Vagina (tissue), 2 donors: ENCODE measurements around the gene RRP1B. TPM values are rescaled to one million over a fixed set of nuclear protein-coding genes. Genes with fewer than 3 reads are reported as not detected.

ENCODE experiments used
- DNase-seq, 2 donors: peaks; one replicate each; pipeline ENCODE4 v3.0.0-alpha.2; 2017; ENCODE audit errors: extremely low spot score in 2 of 2
- H3K27ac ChIP-seq: fragments of 200-600 bp; sonication (generic); one replicate; pipeline ENCODE4 v1.5.1; 2019
- H3K27me3 ChIP-seq: fragments of 200-600 bp; sonication (generic); one replicate; pipeline ENCODE4 v1.5.1; 2019
- H3K36me3 ChIP-seq, 2 donors: fragments of 200-600 bp; sonication (generic); one replicate each; pipeline ENCODE4 v1.5.1; 2017 to 2019
- H3K4me1 ChIP-seq: fragments of 200-600 bp; sonication (generic); one replicate; pipeline ENCODE4 v1.5.1; 2019
- H3K4me3 ChIP-seq, 2 donors: fragments of 200-600 bp; sonication (generic); 1 replicate in 1 of 2; 2 replicates in 1 of 2; pipeline ENCODE4 v1.5.1; 2016 to 2019
- H3K9me3 ChIP-seq: fragments of 200-600 bp; sonication (generic); one replicate; pipeline ENCODE4 v1.5.1; 2019
- CTCF ChIP-seq, 3 experiments: fragments of 450-650 bp in 2 of 3; fragments of 200-600 bp in 1 of 3; sonication (generic) in 1 of 3; IDR thresholded peaks; one replicate each; pipeline ENCODE4 v1.5.1; 2017 to 2019; ENCODE audit warnings: antibody characterized with exemption in 3 of 3, mild to moderate bottlenecking in 2 of 3, moderate library complexity in 2 of 3
- POLR2A ChIP-seq, 2 donors: fragments of 450-650 bp; IDR thresholded peaks; one replicate each; pipeline ENCODE4 v1.6.1; 2017; ENCODE audit warnings: antibody characterized with exemption in 2 of 2, mild to moderate bottlenecking in 2 of 2, moderate library complexity in 2 of 2
- POLR2AphosphoS5 ChIP-seq, 2 donors: sonication (generic); formaldehyde crosslinking; IDR thresholded peaks; one replicate each; pipeline ENCODE4 v1.9.0; 2017; ENCODE audit warnings: antibody characterized with exemption in 2 of 2, mild to moderate bottlenecking in 2 of 2, low read depth in 1 of 2; ENCODE audit not compliant: insufficient read depth in 1 of 2
- intact Hi-C: fragments of 100-400 bp; cut with DNase I; formaldehyde crosslinking; loops from one replicate; pipeline ENCODE4 v1.15.1; 2023
- total RNA-seq: library from RNA; depleted of rRNA; stranded (reverse); fragments of >200 nt; gene quantifications from one replicate; pipeline ENCODE4 v1.2.3, GENCODE V29; 2016

The RRP1B gene
- total RNA-seq, 1 donor from 2014 or later: 18.9 TPM

GRCh38 chr21:43618940-43619339, 40.4 kb upstream of the RRP1B start:
- H3K27ac ChIP-seq: no peak overlapping the region
- intact Hi-C loops: no loop called here
- no peaks in the 10 kb centered on the region for H3K4me1 ChIP-seq
- DNase-seq: no peak
- no peak overlapping the region for H3K4me3 ChIP-seq
- no peaks in the 10 kb centered on the region for H3K9me3 ChIP-seq
- no peaks in the 10 kb centered on the region for H3K27me3 ChIP-seq
- TF ChIP-seq POLR2A (IDR thresholded peaks at IDR 0.05) (no peak), POLR2AphosphoS5 (IDR thresholded peaks at IDR 0.05; ENCODE audit: insufficient read depth in 1 of 2, low read depth in 1 of 2) (no peak), CTCF (IDR thresholded peaks at IDR 0.05) (no peak)
- H3K36me3 ChIP-seq: no peaks in the 10 kb centered on the region

DNA sequence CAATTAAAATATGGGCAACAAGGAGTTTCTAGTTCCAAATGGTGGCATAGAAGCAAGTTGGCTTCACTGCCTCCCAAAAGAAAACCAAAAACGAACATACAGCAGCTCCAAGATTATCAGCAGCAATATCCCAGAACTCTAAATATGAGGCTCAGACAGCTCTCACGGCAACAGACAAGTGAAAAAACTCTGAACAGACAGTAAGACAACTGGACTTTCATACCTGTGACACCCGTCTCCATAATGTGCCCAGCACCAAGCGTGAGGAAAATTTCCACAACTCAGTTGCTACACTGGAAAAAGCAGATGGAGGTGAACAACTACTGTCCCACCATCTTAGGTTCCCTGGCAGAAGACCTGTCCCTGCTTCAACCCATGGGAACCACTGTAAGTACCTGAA, 40.0 kb upstream of the RRP1B start:
- Histone ChIP-seq H3K4me3 (no peak overlapping the region), H3K27me3 (no peaks in the 10 kb centered on the region), H3K27ac (no peak overlapping the region), H3K9me3 (no peaks in the 10 kb centered on the region), H3K36me3 (no peaks in the 10 kb centered on the region), H3K4me1 (no peaks in the 10 kb centered on the region)
- no peak for TF ChIP-seq POLR2A (IDR thresholded peaks at IDR 0.05)
- no peak for TF ChIP-seq CTCF (IDR thresholded peaks at IDR 0.05)
- TF ChIP-seq POLR2AphosphoS5 (IDR thresholded peaks at IDR 0.05; ENCODE audit: insufficient read depth in 1 of 2, low read depth in 1 of 2): no peak
- no peak for DNase-seq
- intact Hi-C loops: no loop called here

DNA sequence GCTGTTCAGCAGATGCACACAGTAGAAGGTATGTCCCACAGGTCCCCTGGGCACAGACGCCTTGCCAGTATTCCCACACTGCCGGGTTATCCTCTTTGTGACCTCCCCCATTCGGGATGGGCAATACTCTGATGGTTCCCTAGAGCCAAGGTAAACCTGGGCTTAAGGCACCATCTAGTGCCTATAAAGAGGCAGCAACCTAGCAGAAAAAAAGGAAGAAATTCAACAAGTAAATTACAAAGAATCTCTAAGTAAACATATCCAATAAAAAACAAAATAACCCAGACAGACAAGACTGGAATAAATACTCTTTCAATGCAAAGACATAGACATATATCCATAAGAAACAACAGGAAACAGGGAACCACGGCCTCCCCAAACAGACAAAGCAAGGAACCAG, 39.5 kb upstream of the RRP1B start:
- Histone ChIP-seq H3K4me3 (no peak overlapping the region), H3K27ac (no peak overlapping the region), H3K27me3 (no peaks in the 10 kb centered on the region), H3K36me3 (no peaks in the 10 kb centered on the region), H3K4me1 (no peaks in the 10 kb centered on the region), H3K9me3 (no peaks in the 10 kb centered on the region)
- DNase-seq: no peak
- intact Hi-C loops: no loop called here
- TF ChIP-seq POLR2AphosphoS5 (IDR thresholded peaks at IDR 0.05; ENCODE audit: insufficient read depth in 1 of 2, low read depth in 1 of 2) (no peak), POLR2A (IDR thresholded peaks at IDR 0.05) (no peak), CTCF (IDR thresholded peaks at IDR 0.05) (no peak)

DNA sequence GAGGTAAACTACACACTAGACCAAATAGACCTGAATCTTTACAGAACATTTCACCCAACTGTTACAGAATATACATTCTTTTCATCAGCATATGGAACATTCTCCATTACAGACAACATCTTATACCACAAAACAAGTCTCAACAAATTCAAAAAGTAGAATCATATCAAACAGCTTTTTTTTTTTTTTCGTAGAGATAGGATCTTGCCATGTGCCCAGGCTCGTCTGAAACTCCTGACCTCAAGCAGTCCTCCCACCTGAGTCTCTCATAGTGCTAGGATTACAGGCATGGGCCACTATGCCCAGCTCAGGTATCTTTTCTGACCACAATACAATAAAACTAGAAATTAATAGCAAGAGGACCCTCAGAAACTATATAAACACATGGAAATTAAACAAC, 36.6 kb upstream of the RRP1B start:
- H3K36me3 ChIP-seq: no peaks in the 10 kb centered on the region
- no peak overlapping the region for H3K4me3 ChIP-seq
- TF ChIP-seq CTCF (IDR thresholded peaks at IDR 0.05) (no peak), POLR2AphosphoS5 (IDR thresholded peaks at IDR 0.05; ENCODE audit: insufficient read depth in 1 of 2, low read depth in 1 of 2) (no peak), POLR2A (IDR thresholded peaks at IDR 0.05) (no peak)
- H3K9me3 ChIP-seq: no peaks in the 10 kb centered on the region
- no peak overlapping the region for H3K27ac ChIP-seq
- H3K4me1 ChIP-seq: no peaks in the 10 kb centered on the region
- H3K27me3 ChIP-seq: no peaks in the 10 kb centered on the region
- intact Hi-C loops: no loop called here
- DNase-seq: no peak

GRCh38 chr21:43623588-43623987, 35.8 kb upstream of the RRP1B start:
- no peak overlapping the region for H3K27ac ChIP-seq
- no peak for TF ChIP-seq POLR2AphosphoS5 (IDR thresholded peaks at IDR 0.05; ENCODE audit: insufficient read depth in 1 of 2, low read depth in 1 of 2)
- no peak for TF ChIP-seq CTCF (IDR thresholded peaks at IDR 0.05)
- TF ChIP-seq POLR2A (IDR thresholded peaks at IDR 0.05): no peak

More at GRCh38 chr21:43623588-43623987, 35.8 kb upstream of the RRP1B start:
- Histone ChIP-seq H3K36me3 (no peaks in the 10 kb centered on the region), H3K9me3 (no peaks in the 10 kb centered on the region), H3K27me3 (no peaks in the 10 kb centered on the region), H3K4me1 (no peaks in the 10 kb centered on the region), H3K4me3 (no peak overlapping the region)
- intact Hi-C loops: no loop called here
- no peak for DNase-seq
